Stomach smooth muscle (tissue), 2 donors: ENCODE measurements around the gene TNF.

Experiments
- H3K27ac ChIP-seq: one replicate; pipeline ENCODE4 v1.7.0; 2013; ENCODE audit warnings: mild to moderate bottlenecking, low read length, inconsistent platforms
- H3K27me3 ChIP-seq, 2 donors: one replicate each; pipeline ENCODE4 v1.7.0; 2013; ENCODE audit warnings: low read length in 2 of 2; ENCODE audit not compliant: insufficient read depth in 2 of 2, control insufficient read depth in 1 of 2
- H3K36me3 ChIP-seq, 2 donors: one replicate each; pipeline ENCODE4 v1.7.0; 2013; ENCODE audit warnings: low read length in 2 of 2; ENCODE audit not compliant: control insufficient read depth in 2 of 2, insufficient read depth in 2 of 2
- H3K4me1 ChIP-seq: one replicate; pipeline ENCODE4 v1.7.0; 2013; ENCODE audit warnings: low read length; ENCODE audit not compliant: control insufficient read depth, insufficient read depth
- H3K4me3 ChIP-seq, 2 donors: one replicate each; pipeline ENCODE4 v1.7.0; 2013; ENCODE audit warnings: low read length in 2 of 2
- H3K9ac ChIP-seq, 2 donors: one replicate each; pipeline ENCODE4 v1.7.0; 2013; ENCODE audit warnings: low read length in 2 of 2, mild to moderate bottlenecking in 1 of 2
- H3K9me3 ChIP-seq, 2 donors: one replicate each; pipeline ENCODE4 v1.7.0; 2013; ENCODE audit warnings: low read length in 2 of 2; ENCODE audit not compliant: control insufficient read depth in 2 of 2
- donor health status: healthy.
- donor health status: Pancreatic carcinoma.

TNF gene

GRCh38 chr6:31575335-31575901 lies at the start of gene TNF:
TNF (plus strand) TSS chr6:31575565; CDS start chr6:31575742, 177 bp downstream.
- Histone ChIP-seq H3K27me3 (no peaks in the 10 kb centered on the region), H3K36me3 (no peaks in the 10 kb centered on the region), H3K4me3 (peak within 1 kb of the TSS; percentile 56 to 64), H3K4me1 (peaks cover 3% of the 10 kb centered on the region), H3K27ac (peak within 1 kb of the TSS; percentile 49), H3K9ac (peak within 1 kb of the TSS; percentile 42 to 60), H3K9me3 (no peaks in the 10 kb centered on the region)

- no peak overlapping the region for H3K4me3 ChIP-seq
- H3K4me1 ChIP-seq = no peaks in the 10 kb centered on the region
- no peaks in the 10 kb centered on the region for H3K27me3 ChIP-seq
- H3K27ac ChIP-seq = no peak overlapping the region
- peaks cover 13 to 15% of the 10 kb centered on the region in 2 donors for H3K36me3 ChIP-seq
- H3K9ac ChIP-seq = no peak overlapping the region
- H3K9me3 ChIP-seq = no peaks in the 10 kb centered on the region
These were observed 49.3 kb upstream of the TNF start for GRCh38 chr6:31525932-31526591.

DNA sequence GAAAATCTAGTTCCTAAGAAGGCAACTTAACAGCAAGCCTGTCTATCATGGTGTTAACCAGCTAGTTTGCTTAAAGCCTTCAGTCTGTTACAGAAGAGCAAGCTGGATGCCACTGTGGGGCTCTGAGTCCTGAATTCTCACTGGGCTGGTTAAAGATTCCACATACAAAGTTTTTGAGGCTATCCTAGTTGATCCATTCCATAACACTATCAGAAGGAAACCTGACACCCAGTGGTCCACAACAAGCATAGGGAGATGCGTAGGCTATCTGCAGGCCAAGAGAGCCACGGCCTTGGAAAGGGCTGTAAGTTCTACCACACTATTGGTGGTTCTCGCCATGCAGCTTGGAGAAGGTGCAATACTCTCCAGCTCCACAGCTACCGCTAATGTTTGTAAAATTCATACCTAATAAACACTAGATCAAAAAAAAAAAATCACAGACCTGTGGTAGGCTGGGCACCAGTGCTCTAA lies 47.0 kb upstream of the TNF start:
- Histone ChIP-seq H3K4me3 (no peak overlapping the region), H3K9me3 (no peaks in the 10 kb centered on the region), H3K27me3 (no peaks in the 10 kb centered on the region), H3K27ac (no peak overlapping the region), H3K36me3 (peaks cover 24 to 35% of the 10 kb centered on the region in 2 donors), H3K9ac (no peak overlapping the region), H3K4me1 (no peaks in the 10 kb centered on the region)

GRCh38 chr6:31528821-31529328 lies 46.5 kb upstream of the TNF start, which contains the start of gene MCCD1:
MCCD1 (plus strand) TSS chr6:31528962; CDS start chr6:31529015, 53 bp downstream.
- no peak within 1 kb of the TSS for H3K27ac ChIP-seq

DNA sequence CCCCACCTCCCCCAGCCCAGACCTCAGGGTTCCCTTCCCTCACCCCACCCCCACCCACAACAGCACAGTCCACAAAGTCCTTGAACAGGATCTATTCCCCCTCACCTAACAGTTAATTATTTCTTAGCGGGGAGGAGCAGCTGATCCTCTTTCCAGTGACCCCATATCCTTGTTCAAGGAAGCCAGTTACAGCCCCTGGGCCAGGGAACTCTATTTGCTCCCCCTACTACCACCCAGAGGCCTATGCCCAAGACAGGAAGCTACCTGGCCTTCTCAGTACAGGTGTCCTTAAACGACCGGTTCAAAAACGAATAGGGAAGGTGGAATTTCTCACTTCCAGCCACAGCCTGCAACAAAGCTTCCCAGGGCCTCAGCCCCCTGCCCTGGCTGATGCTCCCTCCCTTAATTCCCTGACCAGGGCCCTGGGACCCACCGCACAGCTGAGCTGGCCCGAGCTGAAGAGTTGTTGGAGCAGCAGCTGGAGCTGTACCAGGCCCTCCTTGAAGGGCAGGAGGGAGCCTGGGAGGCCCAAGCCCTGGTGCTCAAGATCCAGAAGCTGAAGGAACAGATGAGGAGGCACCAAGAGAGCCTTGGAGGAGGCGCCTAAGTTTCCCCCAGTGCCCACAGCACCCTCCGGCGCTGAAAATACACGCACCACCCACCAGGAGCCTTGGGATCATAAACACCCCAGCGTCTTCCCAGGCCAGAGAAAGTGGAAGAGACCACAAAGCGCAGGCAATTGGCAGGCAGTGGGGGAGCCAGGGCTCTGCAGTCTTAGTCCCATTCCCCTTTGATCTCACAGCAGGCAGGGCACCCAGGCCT lies 45.8 kb upstream of the TNF start:
- Histone ChIP-seq H3K36me3 (peaks cover 33 to 46% of the 10 kb centered on the region in 2 donors), H3K9me3 (no peaks in the 10 kb centered on the region), H3K27me3 (no peaks in the 10 kb centered on the region), H3K27ac (no peak overlapping the region), H3K9ac (no peak overlapping the region), H3K4me1 (no peaks in the 10 kb centered on the region), H3K4me3 (no peak overlapping the region)

More at GRCh38 chr6:31528821-31529328, 46.5 kb upstream of the TNF start, which contains the start of gene MCCD1:
- Histone ChIP-seq H3K36me3 (peaks cover 28 to 40% of the 10 kb centered on the region in 2 donors), H3K9me3 (no peaks in the 10 kb centered on the region), H3K4me1 (no peaks in the 10 kb centered on the region), H3K4me3 (no peak within 1 kb of the TSS), H3K9ac (no peak within 1 kb of the TSS), H3K27me3 (no peaks in the 10 kb centered on the region)

DNA sequence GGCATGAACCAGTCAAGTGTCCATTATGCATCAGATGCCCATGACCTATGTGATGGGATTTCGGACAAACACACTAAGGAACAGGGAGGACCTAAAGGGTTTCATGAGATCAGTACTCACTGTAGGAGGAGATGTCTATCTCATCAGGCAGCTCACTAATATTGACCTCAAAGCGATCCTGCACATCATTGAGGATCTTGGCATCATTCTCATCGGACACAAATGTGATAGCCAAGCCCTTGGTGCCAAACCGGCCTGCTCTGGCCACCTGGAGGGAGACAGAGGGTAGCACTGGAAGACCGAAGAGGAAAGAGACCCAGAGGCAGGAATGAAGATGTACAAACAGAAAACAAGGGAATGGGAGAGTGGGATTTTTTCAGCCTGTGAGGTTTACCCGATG lies 44.7 kb upstream of the TNF start:
- H3K4me3 ChIP-seq = no peak overlapping the region
- H3K27ac ChIP-seq = no peak overlapping the region
- H3K36me3 ChIP-seq = peaks cover 45 to 57% of the 10 kb centered on the region in 2 donors
- H3K9me3 ChIP-seq = no peaks in the 10 kb centered on the region
- H3K27me3 ChIP-seq = no peaks in the 10 kb centered on the region
- no peaks in the 10 kb centered on the region for H3K4me1 ChIP-seq
- no peak overlapping the region for H3K9ac ChIP-seq

DNA sequence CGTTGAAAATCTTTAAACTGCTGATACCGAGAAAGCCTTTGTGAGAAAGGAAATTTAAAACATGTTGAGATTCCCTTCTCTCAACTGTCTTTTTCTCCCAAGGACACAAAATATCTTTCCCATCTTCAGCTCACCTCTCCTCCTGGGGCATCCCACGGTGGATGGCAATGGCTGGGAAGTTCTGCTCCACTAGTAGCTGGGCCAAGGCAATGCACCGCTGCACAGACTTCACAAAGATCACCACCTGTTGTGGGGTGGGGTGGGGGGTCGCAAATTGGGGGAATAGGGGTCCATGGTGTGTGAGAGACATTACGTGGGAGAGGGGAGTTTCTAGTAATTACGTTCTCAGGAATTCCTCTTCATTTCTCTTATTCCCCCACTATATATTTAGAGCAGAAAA lies 44.2 kb upstream of the TNF start:
- no peak overlapping the region for H3K9ac ChIP-seq
- no peak overlapping the region for H3K4me3 ChIP-seq
- H3K27me3 ChIP-seq = no peaks in the 10 kb centered on the region
- no peak overlapping the region for H3K27ac ChIP-seq
- no peaks in the 10 kb centered on the region for H3K4me1 ChIP-seq
- H3K36me3 ChIP-seq = peaks cover 50 to 63% of the 10 kb centered on the region in 2 donors
- no peaks in the 10 kb centered on the region for H3K9me3 ChIP-seq

GRCh38 chr6:31531771-31532643 lies 43.4 kb upstream of the TNF start:
- Histone ChIP-seq H3K4me3 (no peak overlapping the region), H3K9ac (no peak overlapping the region), H3K27me3 (no peaks in the 10 kb centered on the region), H3K9me3 (no peaks in the 10 kb centered on the region), H3K4me1 (no peaks in the 10 kb centered on the region), H3K36me3 (peaks cover 55 to 68% of the 10 kb centered on the region in 2 donors), H3K27ac (no peak overlapping the region)

DNA sequence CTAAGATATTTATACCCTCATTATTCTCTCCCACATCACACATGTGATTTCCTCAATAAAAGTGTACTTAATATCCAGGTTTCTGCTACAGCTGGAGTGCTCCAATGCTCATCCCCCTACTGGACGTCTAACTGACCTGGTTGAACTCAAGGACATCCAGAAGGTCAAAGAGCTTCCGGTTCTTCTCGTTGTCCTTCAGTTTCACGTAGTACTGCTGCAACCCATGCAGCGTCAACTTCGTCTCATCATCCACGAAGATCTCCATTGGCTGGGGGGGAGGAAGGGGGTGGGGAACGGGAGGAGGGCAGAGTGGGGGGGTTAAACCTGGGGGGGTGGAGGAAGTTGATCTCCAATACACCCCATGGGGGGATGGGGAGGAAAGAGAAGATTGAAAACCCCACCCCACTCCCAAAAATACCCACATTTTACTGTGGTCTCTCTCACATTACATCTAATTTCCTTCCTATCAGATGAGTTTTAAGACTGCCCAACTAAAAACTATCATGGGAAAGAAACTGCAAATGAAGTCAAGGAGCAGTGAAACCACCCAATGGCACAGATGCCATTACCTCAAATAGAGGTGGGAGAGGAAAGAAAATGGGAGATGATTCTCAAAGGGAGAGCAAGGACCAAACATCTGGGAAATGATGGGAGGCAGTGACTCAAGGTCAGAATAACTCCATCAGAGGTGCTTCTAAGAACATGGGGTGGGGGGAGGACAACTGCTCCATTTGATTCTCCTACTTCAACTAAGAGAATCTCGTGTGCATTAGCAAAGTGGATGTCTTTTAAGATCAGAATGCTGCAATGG lies 42.5 kb upstream of the TNF start:
- Histone ChIP-seq H3K27me3 (no peaks in the 10 kb centered on the region), H3K9ac (no peak overlapping the region), H3K4me1 (peaks cover 1% of the 10 kb centered on the region), H3K27ac (no peak overlapping the region), H3K36me3 (peaks cover 55 to 71% of the 10 kb centered on the region in 2 donors), H3K4me3 (no peak overlapping the region), H3K9me3 (no peaks in the 10 kb centered on the region)
